Neural progenitor cell (in vitro differentiated cells): ENCODE measurements around the gene MSH6. TPM values are rescaled to one million over a fixed set of nuclear protein-coding genes. Genes with fewer than 3 reads are reported as not detected.

ENCODE experiments used
- DNase-seq: peaks from one replicate; pipeline ENCODE4 v3.0.0-alpha.2; 2016; ENCODE audit warnings: low spot score
- H2AFZ ChIP-seq: fragments of 200-600 bp; sonication (generic); replicated peaks from 2 replicates; pipeline ENCODE4 v1.6.1; 2016; ENCODE audit warnings: antibody characterized with exemption
- H3F3A ChIP-seq: fragments of 200-600 bp; sonication (generic); 2 replicates; pipeline ENCODE4 v1.6.1; 2016; ENCODE audit warnings: antibody characterized with exemption, low read depth
- H3K27ac ChIP-seq: fragments of 200-600 bp; sonication (generic); 2 replicates; pipeline ENCODE4 v1.5.1; 2016; ENCODE audit warnings: mild to moderate bottlenecking
- H3K27me3 ChIP-seq: fragments of 200-600 bp; sonication (generic); 2 replicates; pipeline ENCODE4 v1.6.1; 2016; ENCODE audit warnings: mild to moderate bottlenecking, moderate library complexity
- H3K36me3 ChIP-seq: fragments of 200-600 bp; sonication (generic); 2 replicates; pipeline ENCODE4 v1.5.1; 2016
- H3K4me1 ChIP-seq: fragments of 200-600 bp; sonication (generic); 2 replicates; pipeline ENCODE4 v1.6.1; 2016; ENCODE audit warnings: mixed run types
- H3K4me2 ChIP-seq: fragments of 200-600 bp; sonication (generic); 2 replicates; pipeline ENCODE4 v1.6.1; 2016
- H3K4me3 ChIP-seq: fragments of 200-600 bp; sonication (generic); 2 replicates; pipeline ENCODE4 v1.5.1; 2016
- H3K79me2 ChIP-seq: fragments of 200-600 bp; sonication (generic); 2 replicates; pipeline ENCODE4 v1.6.1; 2016; ENCODE audit warnings: low read depth
- H3K9ac ChIP-seq: fragments of 200-600 bp; sonication (generic); 2 replicates; pipeline ENCODE4 v1.6.1; 2016
- H3K9me3 ChIP-seq: fragments of 200-600 bp; sonication (generic); 2 replicates; pipeline ENCODE4 v1.5.1; 2016; ENCODE audit warnings: low read depth
- H4K20me1 ChIP-seq: fragments of 200-600 bp; sonication (generic); 2 replicates; pipeline ENCODE4 v1.6.1; 2016; ENCODE audit warnings: low read depth
- H3K27ac Mint-ChIP-seq: 3 replicates; pipeline ENCODE4 v1.8.0; 2021; ENCODE audit warnings: mixed read lengths
- H3K27me3 Mint-ChIP-seq: 2 replicates; pipeline ENCODE4 v1.8.0; 2022; ENCODE audit warnings: low read depth, mild to moderate bottlenecking, inconsistent platforms, moderate library complexity, mixed read lengths; ENCODE audit not compliant: insufficient read depth
- H3K36me3 Mint-ChIP-seq: 3 replicates; pipeline ENCODE4 v1.8.0; 2021; ENCODE audit warnings: mixed read lengths
- H3K4me1 Mint-ChIP-seq: 3 replicates; pipeline ENCODE4 v1.8.0; 2021; ENCODE audit warnings: mixed read lengths
- H3K4me3 Mint-ChIP-seq: 3 replicates; pipeline ENCODE4 v1.8.0; 2021; ENCODE audit warnings: mild to moderate bottlenecking, moderate library complexity, mixed read lengths
- H3K9me3 Mint-ChIP-seq: 3 replicates; pipeline ENCODE4 v1.8.0; 2020; ENCODE audit warnings: mixed read lengths
- EZH2 ChIP-seq: fragments of 200-600 bp; sonication (generic); IDR thresholded peaks from 2 replicates; pipeline ENCODE4 v1.6.1; 2017; ENCODE audit warnings: antibody characterized with exemption, mild to moderate bottlenecking, moderate library complexity
- EZH2phosphoT487 ChIP-seq: fragments of 200-600 bp; sonication (generic); IDR thresholded peaks from 2 replicates; pipeline ENCODE4 v1.6.1; 2017; ENCODE audit warnings: antibody characterized with exemption
- total RNA-seq: library from RNA; depleted of rRNA; stranded (reverse); fragments of >200 nt; gene quantifications from 2 replicates; pipeline ENCODE4 v1.2.3, GENCODE V29; 2015; ENCODE audit warnings: low replicate concordance
- TF ChIP-seq, protein P1 (sequence below): fragments of 200-600 bp; sonication (generic); IDR thresholded peaks from 2 replicates; pipeline ENCODE4 v1.5.1; 2017; ENCODE audit warnings: antibody characterized with exemption, mild to moderate bottlenecking

MSH6 gene
- total RNA-seq, 1 donor from 2014 or later: 276 TPM

GRCh38 chr2:47785986-47786385, 3.0 kb downstream of the MSH6 start:
- H3K4me2 ChIP-seq: peak overlapping the region; percentile 79
- peaks cover 10% of the 10 kb centered on the region for H3K36me3 ChIP-seq
- no peak for DNase-seq
- no peak overlapping the region for H3K27ac ChIP-seq
- no peak overlapping the region for H2AFZ ChIP-seq
- H3K36me3 Mint-ChIP-seq: peaks cover 32% of the 10 kb centered on the region
- H3K4me1 Mint-ChIP-seq: peaks cover 10% of the 10 kb centered on the region
- no peak overlapping the region for H3K9ac ChIP-seq
- H3K79me2 ChIP-seq: peaks cover 76% of the 10 kb centered on the region
- H3K27me3 Mint-ChIP-seq: no peaks in the 10 kb centered on the region
- peaks cover 18% of the 10 kb centered on the region for H3F3A ChIP-seq
- H3K4me3 Mint-ChIP-seq: no peak overlapping the region
- H3K9me3 ChIP-seq: no peaks in the 10 kb centered on the region
- H3K9me3 Mint-ChIP-seq: peaks cover 13% of the 10 kb centered on the region
- H4K20me1 ChIP-seq: peaks cover 72% of the 10 kb centered on the region
- H3K27me3 ChIP-seq: no peaks in the 10 kb centered on the region
- peaks cover 14% of the 10 kb centered on the region for H3K4me1 ChIP-seq
- TF ChIP-seq EZH2: no peak
- TF ChIP-seq, protein P1, sequence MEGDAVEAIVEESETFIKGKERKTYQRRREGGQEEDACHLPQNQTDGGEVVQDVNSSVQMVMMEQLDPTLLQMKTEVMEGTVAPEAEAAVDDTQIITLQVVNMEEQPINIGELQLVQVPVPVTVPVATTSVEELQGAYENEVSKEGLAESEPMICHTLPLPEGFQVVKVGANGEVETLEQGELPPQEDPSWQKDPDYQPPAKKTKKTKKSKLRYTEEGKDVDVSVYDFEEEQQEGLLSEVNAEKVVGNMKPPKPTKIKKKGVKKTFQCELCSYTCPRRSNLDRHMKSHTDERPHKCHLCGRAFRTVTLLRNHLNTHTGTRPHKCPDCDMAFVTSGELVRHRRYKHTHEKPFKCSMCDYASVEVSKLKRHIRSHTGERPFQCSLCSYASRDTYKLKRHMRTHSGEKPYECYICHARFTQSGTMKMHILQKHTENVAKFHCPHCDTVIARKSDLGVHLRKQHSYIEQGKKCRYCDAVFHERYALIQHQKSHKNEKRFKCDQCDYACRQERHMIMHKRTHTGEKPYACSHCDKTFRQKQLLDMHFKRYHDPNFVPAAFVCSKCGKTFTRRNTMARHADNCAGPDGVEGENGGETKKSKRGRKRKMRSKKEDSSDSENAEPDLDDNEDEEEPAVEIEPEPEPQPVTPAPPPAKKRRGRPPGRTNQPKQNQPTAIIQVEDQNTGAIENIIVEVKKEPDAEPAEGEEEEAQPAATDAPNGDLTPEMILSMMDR: no peak
- TF ChIP-seq EZH2phosphoT487: no peak
- no peak overlapping the region for H3K27ac Mint-ChIP-seq
- H3K4me3 ChIP-seq: peak overlapping the region; percentile 64

- Histone ChIP-seq H3K27ac (no peak overlapping the region), H3K27me3 (no peaks in the 10 kb centered on the region), H4K20me1 (peaks cover 95% of the 10 kb centered on the region), H3K4me2 (no peak overlapping the region), H3K9me3 (no peaks in the 10 kb centered on the region), H3K4me3 (no peak overlapping the region), H3K4me1 (no peaks in the 10 kb centered on the region), H3K9ac (no peak overlapping the region), H3K79me2 (peaks cover 100% of the 10 kb centered on the region), H2AFZ (no peak overlapping the region), H3F3A (peaks cover 40% of the 10 kb centered on the region), H3K36me3 (peaks cover 44% of the 10 kb centered on the region)
- Mint-ChIP-seq H3K36me3 (peaks cover 61% of the 10 kb centered on the region), H3K9me3 (no peaks in the 10 kb centered on the region), H3K27me3 (peaks cover 3% of the 10 kb centered on the region), H3K4me3 (no peak overlapping the region), H3K4me1 (no peaks in the 10 kb centered on the region), H3K27ac (no peak overlapping the region)
- DNase-seq: no peak
- no peak for TF ChIP-seq EZH2phosphoT487
- TF ChIP-seq, protein P1: no peak
- TF ChIP-seq EZH2: no peak
Observed at GRCh38 chr2:47796090-47796697, 13.2 kb downstream of the MSH6 start.

DNA sequence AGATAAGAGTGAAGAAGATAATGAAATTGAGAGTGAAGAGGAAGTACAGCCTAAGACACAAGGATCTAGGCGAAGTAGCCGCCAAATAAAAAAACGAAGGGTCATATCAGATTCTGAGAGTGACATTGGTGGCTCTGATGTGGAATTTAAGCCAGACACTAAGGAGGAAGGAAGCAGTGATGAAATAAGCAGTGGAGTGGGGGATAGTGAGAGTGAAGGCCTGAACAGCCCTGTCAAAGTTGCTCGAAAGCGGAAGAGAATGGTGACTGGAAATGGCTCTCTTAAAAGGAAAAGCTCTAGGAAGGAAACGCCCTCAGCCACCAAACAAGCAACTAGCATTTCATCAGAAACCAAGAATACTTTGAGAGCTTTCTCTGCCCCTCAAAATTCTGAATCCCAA, 15.7 kb downstream of the MSH6 start:
- Mint-ChIP-seq H3K27ac (no peak overlapping the region), H3K4me1 (no peaks in the 10 kb centered on the region), H3K36me3 (peaks cover 75% of the 10 kb centered on the region), H3K27me3 (peaks cover 4% of the 10 kb centered on the region), H3K4me3 (no peak overlapping the region), H3K9me3 (peaks cover 13% of the 10 kb centered on the region)
- H3K9ac ChIP-seq: no peak overlapping the region
- H3K4me1 ChIP-seq: no peaks in the 10 kb centered on the region
- no peaks in the 10 kb centered on the region for H3K9me3 ChIP-seq
- no peak overlapping the region for H2AFZ ChIP-seq
- no peak for DNase-seq
- TF ChIP-seq, protein P1: no peak
- TF ChIP-seq EZH2 (no peak), EZH2phosphoT487 (no peak)
- peaks cover 96% of the 10 kb centered on the region for H4K20me1 ChIP-seq
- H3K79me2 ChIP-seq: peaks cover 100% of the 10 kb centered on the region
- H3K4me3 ChIP-seq: no peak overlapping the region
- no peaks in the 10 kb centered on the region for H3K27me3 ChIP-seq
- H3K36me3 ChIP-seq: peaks cover 64% of the 10 kb centered on the region
- no peak overlapping the region for H3K27ac ChIP-seq
- peaks cover 59% of the 10 kb centered on the region for H3F3A ChIP-seq
- no peak overlapping the region for H3K4me2 ChIP-seq
